Stomach smooth muscle (tissue), 2 donors: Measurements from ENCODE around the gene ARV1.
"Not testable (repeated sequence)": the region's sequence is repeated elsewhere in the genome, so short reads cannot be mapped to it uniquely, and the experiment has no call there.

ENCODE experiments used
- H3K27ac ChIP-seq: one replicate; pipeline ENCODE4 v1.7.0; 2013; ENCODE audit warnings: mild to moderate bottlenecking, low read length, inconsistent platforms
- H3K27me3 ChIP-seq, 2 donors: one replicate each; pipeline ENCODE4 v1.7.0; 2013; ENCODE audit warnings: low read length in 2 of 2; ENCODE audit not compliant: insufficient read depth in 2 of 2, control insufficient read depth in 1 of 2
- H3K36me3 ChIP-seq, 2 donors: one replicate each; pipeline ENCODE4 v1.7.0; 2013; ENCODE audit warnings: low read length in 2 of 2; ENCODE audit not compliant: control insufficient read depth in 2 of 2, insufficient read depth in 2 of 2
- H3K4me1 ChIP-seq: one replicate; pipeline ENCODE4 v1.7.0; 2013; ENCODE audit warnings: low read length; ENCODE audit not compliant: control insufficient read depth, insufficient read depth
- H3K4me3 ChIP-seq, 2 donors: one replicate each; pipeline ENCODE4 v1.7.0; 2013; ENCODE audit warnings: low read length in 2 of 2
- H3K9ac ChIP-seq, 2 donors: one replicate each; pipeline ENCODE4 v1.7.0; 2013; ENCODE audit warnings: low read length in 2 of 2, mild to moderate bottlenecking in 1 of 2
- H3K9me3 ChIP-seq, 2 donors: one replicate each; pipeline ENCODE4 v1.7.0; 2013; ENCODE audit warnings: low read length in 2 of 2; ENCODE audit not compliant: control insufficient read depth in 2 of 2
- donor health status: healthy.
- donor health status: Pancreatic carcinoma.

ARV1 gene

GRCh38 chr1:230987448-230987847 is 8.6 kb downstream of the ARV1 start:
- Histone ChIP-seq H3K9ac (no peak overlapping the region), H3K4me1 (no peaks in the 10 kb centered on the region)

GRCh38 chr1:230992100-230992774 is 13.3 kb downstream of the ARV1 start:
- peaks cover 24 to 26% of the 10 kb centered on the region in 2 donors for H3K36me3 ChIP-seq
- no peak overlapping the region for H3K27ac ChIP-seq

More at GRCh38 chr1:230987448-230987847, 8.6 kb downstream of the ARV1 start:
- peaks cover 9 to 15% of the 10 kb centered on the region in 2 donors for H3K36me3 ChIP-seq
- H3K4me3 ChIP-seq: no peak overlapping the region
- no peak overlapping the region for H3K27ac ChIP-seq
- H3K9me3 ChIP-seq: no peaks in the 10 kb centered on the region
- no peaks in the 10 kb centered on the region for H3K27me3 ChIP-seq

GRCh38 chr1:230994860-230995259 is 16.0 kb downstream of the ARV1 start:
- H3K36me3 ChIP-seq: peaks cover 48 to 52% of the 10 kb centered on the region in 2 donors
- no peaks in the 10 kb centered on the region for H3K9me3 ChIP-seq
- H3K4me1 ChIP-seq: no peaks in the 10 kb centered on the region
- no peaks in the 10 kb centered on the region for H3K27me3 ChIP-seq
- no peak overlapping the region for H3K27ac ChIP-seq
- no peak overlapping the region for H3K4me3 ChIP-seq
- H3K9ac ChIP-seq: no peak overlapping the region

More at GRCh38 chr1:230992100-230992774, 13.3 kb downstream of the ARV1 start:
- Histone ChIP-seq H3K4me1 (no peaks in the 10 kb centered on the region), H3K27me3 (no peaks in the 10 kb centered on the region), H3K4me3 (no peak overlapping the region), H3K9me3 (no peaks in the 10 kb centered on the region), H3K9ac (no peak overlapping the region)

GRCh38 chr1:231000201-231000600 is 21.3 kb downstream of the ARV1 start:
- H3K27ac ChIP-seq: no peak overlapping the region
- no peaks in the 10 kb centered on the region for H3K27me3 ChIP-seq
- peaks cover 0 to 5% of the 10 kb centered on the region in 2 donors for H3K9me3 ChIP-seq
- no peaks in the 10 kb centered on the region for H3K4me1 ChIP-seq
- H3K9ac ChIP-seq: no peak overlapping the region
- H3K36me3 ChIP-seq: peaks cover 42 to 56% of the 10 kb centered on the region in 2 donors
- no peak overlapping the region for H3K4me3 ChIP-seq

- peaks cover 42 to 55% of the 10 kb centered on the region in 2 donors for H3K36me3 ChIP-seq
- no peaks in the 10 kb centered on the region for H3K27me3 ChIP-seq
- no peak overlapping the region for H3K27ac ChIP-seq
- H3K9me3 ChIP-seq: peaks cover 0 to 5% of the 10 kb centered on the region in 2 donors
- no peak overlapping the region for H3K4me3 ChIP-seq
- H3K9ac ChIP-seq: no peak overlapping the region
- H3K4me1 ChIP-seq: no peaks in the 10 kb centered on the region
Observed at GRCh38 chr1:231000639-231001038, 21.7 kb downstream of the ARV1 start.

GRCh38 chr1:231001892-231002291 is 23.0 kb downstream of the ARV1 start:
- H3K4me1 ChIP-seq: no peaks in the 10 kb centered on the region
- no peak overlapping the region for H3K9ac ChIP-seq
- H3K27ac ChIP-seq: no peak overlapping the region
- H3K4me3 ChIP-seq: no peak overlapping the region
- H3K9me3 ChIP-seq: peaks cover 0 to 5% of the 10 kb centered on the region in 2 donors
- peaks cover 42 to 44% of the 10 kb centered on the region in 2 donors for H3K36me3 ChIP-seq
- H3K27me3 ChIP-seq: no peaks in the 10 kb centered on the region

- H3K9me3 ChIP-seq: not testable (repeated sequence)
Observed at GRCh38 chr1:231007535-231007934, 28.6 kb downstream of the ARV1 start.

GRCh38 chr1:231011360-231011759 is 32.5 kb downstream of the ARV1 start:
- Histone ChIP-seq H3K4me1 (no peaks in the 10 kb centered on the region), H3K9ac (no peak overlapping the region)

More at GRCh38 chr1:231007535-231007934, 28.6 kb downstream of the ARV1 start:
- H3K27me3 ChIP-seq, H3K4me3 ChIP-seq, H3K9ac ChIP-seq, H3K36me3 ChIP-seq, H3K27ac ChIP-seq, H3K4me1 ChIP-seq: not testable (repeated sequence)

GRCh38 chr1:231011963-231012362 is 33.1 kb downstream of the ARV1 start:
- Histone ChIP-seq H3K4me3 (no peak overlapping the region), H3K27ac (no peak overlapping the region), H3K4me1 (no peaks in the 10 kb centered on the region), H3K9me3 (peaks cover 2 to 6% of the 10 kb centered on the region in 2 donors), H3K27me3 (no peaks in the 10 kb centered on the region), H3K9ac (no peak overlapping the region), H3K36me3 (no peaks in the 10 kb centered on the region)

More at GRCh38 chr1:231011360-231011759, 32.5 kb downstream of the ARV1 start:
- no peaks in the 10 kb centered on the region for H3K27me3 ChIP-seq
- H3K27ac ChIP-seq: no peak overlapping the region
- no peak overlapping the region for H3K4me3 ChIP-seq
- H3K9me3 ChIP-seq: peaks cover 2 to 6% of the 10 kb centered on the region in 2 donors
- no peaks in the 10 kb centered on the region for H3K36me3 ChIP-seq

- Histone ChIP-seq H3K9ac (no peak overlapping the region), H3K36me3 (no peaks in the 10 kb centered on the region), H3K27me3 (no peaks in the 10 kb centered on the region), H3K27ac (no peak overlapping the region), H3K4me1 (no peaks in the 10 kb centered on the region), H3K4me3 (no peak overlapping the region), H3K9me3 (peaks cover 0 to 6% of the 10 kb centered on the region in 2 donors)
Observed at GRCh38 chr1:231013391-231014015, 34.6 kb downstream of the ARV1 start.

- Histone ChIP-seq H3K27ac (no peak overlapping the region), H3K4me3 (no peak overlapping the region), H3K36me3 (no peaks in the 10 kb centered on the region), H3K9ac (no peak overlapping the region), H3K9me3 (peaks cover 0 to 6% of the 10 kb centered on the region in 2 donors), H3K27me3 (no peaks in the 10 kb centered on the region), H3K4me1 (no peaks in the 10 kb centered on the region)
Observed at GRCh38 chr1:231016234-231016633, 37.3 kb downstream of the ARV1 start.
